GM18867 (cell line): ENCODE results near the gene SKI.
"Not testable (repeated sequence)": the region's sequence is repeated elsewhere in the genome, so short reads cannot be mapped to it uniquely, and the experiment has no call there.

Experiments used
- ATAC-seq: cut with Tn5 transposase; IDR thresholded peaks from one replicate; pipeline ENCODE4 v1.9.1; 2021; ENCODE audit warnings: mild to moderate bottlenecking, moderate library complexity; ENCODE audit not compliant: unreplicated experiment

The SKI gene

DNA sequence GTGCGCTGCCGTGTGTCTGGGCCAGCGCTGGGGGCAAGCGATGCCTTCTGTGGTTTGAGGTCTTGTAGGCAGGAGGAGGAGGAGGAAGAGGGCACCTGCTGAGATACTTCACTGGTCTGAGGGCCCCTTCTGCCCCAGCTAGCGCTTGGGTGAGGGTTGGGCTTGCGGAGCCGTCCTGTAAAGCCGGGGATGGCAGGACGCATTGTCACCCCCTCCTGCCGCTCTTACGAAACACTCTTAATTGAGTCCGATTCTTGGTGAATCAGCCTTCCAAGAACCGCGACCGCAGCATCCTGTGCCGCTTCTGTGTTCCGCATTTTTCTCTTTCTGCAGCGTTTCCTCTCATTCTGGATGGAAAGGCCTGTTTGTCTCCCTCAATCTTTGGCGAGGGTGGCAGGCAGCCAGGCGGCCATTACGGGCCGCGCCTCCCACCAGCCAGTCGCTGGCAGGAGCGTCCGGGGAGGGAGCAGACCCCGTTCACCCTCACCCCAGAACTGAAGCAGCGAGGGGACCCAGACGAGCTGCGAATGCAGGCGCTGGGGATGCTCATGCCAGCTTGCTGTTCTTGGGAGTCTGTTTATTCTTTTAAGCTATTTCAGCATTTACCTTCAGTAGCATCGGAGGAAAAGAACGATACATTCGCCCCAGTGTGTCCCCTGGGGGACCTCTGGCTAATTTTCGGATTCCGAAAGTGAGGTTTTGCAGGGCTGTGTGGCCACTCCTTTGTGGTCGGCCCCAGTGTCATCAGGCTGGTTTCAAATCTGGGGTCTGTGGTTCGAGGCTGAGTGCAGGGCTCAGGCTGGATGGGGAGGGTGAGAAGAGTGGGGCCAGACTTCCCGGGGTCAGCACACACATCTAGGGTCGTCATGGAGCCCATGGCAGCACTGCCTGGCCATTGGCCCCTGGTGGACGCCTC lies 62.7 kb downstream of the SKI start:
- peak; percentile 58 for ATAC-seq

DNA sequence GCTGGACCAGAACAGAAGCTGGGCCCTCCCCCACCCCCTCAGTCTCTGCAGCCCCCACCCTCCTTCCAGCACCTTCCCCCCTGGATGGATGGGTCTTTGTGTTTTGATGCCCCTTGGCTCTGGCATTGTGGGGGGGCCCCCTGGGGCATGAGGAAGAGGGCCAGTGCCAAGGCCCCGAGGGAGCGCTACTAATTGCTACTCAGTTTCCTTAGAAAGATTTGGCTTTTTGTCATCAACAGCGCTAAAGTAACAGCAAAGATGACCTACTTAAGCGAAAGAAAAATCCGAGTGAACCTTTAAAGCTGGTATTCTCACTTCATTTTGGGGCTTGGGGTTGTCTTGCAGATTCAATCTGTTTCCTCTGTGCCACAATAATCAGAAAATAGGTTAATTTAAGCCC lies 63.5 kb downstream of the SKI start:
- no peak for ATAC-seq

DNA sequence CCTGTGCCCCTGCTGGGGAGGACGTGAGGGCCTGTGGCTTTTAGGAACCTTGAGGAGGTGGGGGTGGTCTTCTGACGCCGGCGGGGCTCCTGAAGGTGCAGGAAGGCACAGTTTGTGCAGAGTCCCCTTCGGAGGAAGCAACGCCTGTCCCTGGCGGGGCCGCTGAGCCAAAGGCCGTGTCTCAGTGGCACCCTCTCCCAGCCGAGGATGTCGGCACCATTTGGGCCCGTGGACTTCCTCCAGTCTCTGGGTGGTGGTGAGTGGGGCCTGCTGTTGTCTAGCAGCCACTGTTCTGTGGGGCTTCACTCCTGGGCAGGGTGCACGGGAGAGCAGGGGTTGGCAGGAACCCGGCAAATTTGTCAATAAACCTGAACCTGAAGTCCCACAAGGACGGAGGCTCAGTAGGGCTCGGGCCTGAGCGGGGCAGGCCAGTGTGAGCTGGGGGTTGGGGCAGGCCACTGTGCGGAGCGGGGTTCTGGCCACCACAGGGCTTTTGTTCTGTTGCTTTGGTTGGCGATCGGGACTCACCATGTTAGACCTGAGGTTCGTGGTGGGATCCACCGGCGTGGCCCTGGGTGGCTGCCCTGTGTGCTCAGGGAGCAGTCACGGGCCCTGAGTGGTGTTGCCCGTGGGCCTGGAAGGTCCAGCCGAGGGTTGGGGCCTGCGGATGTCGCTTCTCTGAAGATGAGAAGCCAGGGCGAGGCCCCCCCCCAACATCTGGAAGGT lies 64.8 kb downstream of the SKI start:
- no peak for ATAC-seq

DNA sequence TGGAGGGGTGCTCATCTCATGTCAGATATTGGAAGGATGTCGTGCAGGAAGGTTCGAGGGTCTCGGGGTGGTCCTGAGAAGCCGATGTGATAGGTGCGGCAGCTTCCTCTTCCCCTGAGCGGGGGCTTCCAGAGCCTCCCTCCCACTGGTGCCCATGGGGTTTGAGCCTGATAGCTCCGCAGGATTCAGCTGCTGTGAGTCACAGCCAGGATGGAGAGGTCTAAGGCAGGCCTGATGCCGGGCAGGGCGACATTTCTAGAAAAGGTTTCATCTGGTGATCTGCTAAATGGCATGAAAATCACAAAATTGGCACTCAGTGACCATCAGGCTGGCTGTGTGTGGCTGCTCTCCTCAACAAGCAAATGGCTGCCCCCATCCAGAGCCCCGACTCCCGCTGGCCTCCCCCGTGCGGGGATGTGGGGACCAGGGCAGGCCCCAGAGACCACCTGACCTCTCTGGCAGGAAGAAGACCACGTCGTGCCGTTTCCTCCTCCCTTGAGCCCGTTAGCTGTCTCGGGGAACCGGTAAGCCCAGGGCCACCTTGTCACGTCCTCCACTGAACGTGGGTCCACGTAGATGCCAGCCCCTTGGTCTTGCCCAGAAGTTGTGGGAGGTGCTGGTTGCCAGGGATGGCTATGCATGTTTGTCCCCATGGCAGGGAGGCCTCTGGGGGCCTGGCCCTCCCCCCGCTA lies 66.1 kb downstream of the SKI start:
- ATAC-seq: no peak

DNA sequence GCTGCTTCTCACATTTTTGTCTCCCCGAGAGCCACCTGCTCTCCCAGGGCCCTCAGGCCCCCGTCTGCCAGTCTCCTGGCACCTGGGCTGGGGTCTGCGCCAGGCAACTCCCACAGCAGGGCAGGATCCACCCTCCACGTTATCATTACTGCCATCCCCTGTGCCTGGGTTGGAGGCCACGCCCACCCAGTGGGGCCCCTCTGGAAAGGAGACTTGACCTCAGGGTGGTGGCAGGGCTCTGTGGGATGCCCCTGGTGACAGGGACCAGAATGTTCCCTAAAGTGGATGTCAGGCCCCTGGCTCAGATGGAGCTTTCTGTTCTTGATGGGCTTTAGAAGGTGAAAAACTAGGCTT lies 66.6 kb downstream of the SKI start:
- ATAC-seq: no peak

DNA sequence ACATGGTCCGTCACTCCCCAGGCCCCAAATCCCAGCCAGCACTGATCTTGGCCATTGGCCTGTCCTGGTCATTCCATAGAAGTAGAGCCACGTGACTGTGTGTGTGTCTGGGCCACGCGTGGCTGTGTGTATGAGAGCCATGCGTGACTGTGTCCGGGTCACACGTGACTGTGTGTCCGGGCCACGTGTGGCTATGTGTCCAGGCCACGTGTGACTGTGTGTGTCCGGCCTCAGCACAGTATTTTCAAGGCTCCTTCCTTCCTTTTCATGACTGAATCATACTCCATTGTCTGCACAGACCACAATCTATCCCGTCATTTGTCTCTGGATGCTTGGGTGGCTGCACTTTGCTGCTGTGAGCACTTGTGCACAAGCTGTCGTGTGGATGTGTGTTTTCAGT lies 67.4 kb downstream of the SKI start:
- no peak for ATAC-seq

DNA sequence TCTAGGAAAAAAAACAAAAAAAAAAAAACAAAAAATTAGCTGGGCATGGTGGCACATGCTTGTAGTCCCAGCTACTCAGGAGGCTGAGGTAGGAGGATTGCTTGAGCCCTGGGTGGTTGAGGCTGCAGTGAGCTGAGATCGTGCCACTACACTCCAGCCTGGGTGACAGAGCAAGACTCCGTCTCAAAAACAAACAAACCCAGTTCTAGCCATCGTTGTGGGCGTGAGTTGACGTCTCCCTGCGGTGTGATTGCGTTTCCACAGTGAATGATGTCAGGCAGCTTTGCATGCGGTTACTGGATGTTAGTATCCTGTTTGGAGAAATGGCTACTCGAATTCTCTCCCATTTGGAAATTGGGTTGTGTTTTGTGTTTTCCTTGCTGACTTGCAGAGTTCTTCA lies 68.1 kb downstream of the SKI start:
- not testable (repeated sequence) for ATAC-seq

DNA sequence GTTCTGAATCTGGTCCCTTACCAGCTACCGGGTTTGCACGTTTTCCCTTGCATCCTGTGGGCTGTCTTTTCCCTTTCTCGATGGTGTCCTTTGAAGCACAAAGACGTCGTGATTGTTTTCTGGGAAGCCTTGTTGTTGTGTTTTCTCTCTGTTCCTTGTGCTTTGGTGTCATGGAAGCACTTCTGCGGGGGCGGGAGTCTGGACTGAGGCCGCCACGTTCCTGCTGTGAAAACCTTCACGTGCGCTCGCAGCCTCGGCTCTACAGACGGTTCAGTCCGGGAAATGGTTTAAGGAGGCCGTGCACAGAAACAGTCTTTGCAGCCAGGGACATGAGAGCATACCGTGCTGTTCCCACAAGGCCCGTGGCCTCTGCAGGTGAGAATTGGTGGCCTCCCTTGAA lies 68.5 kb downstream of the SKI start:
- no peak for ATAC-seq

DNA sequence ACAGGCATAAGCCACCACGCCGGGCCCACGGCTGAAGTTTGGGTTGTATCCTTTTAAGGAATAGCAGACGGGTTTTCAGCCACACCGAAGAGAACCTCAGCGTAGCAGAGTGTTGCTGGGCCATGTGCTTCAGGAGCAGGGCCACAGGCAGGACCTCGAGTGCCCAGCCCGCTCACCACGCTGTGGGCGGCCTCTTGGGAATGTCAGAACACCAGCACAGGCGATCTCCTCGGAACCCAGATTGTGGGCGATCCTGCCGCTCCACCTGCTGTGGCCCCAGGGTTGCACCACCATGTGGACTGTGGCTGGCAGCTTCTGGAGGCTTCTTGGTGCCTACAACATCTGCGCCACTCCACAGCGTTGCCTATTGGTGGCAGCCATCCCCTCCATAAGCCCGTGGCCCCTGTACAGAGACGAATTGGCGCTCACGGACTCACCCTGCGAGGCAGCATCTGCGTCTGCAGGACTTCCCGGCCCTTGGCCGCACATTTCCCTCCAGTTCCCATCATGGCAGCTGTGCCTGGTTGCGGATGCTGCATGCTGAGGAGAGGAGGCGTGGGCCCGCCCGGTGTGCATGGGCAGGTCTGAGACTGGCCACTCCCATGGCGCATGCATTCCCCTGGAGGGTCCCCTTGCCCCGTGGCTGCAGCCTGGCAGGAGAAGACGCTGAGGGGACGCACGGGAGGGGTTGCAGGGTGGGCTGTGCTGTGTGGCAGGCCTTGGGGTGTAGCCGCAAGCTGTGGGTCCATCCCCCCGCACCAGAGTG lies 69.3 kb downstream of the SKI start:
- ATAC-seq: no peak

DNA sequence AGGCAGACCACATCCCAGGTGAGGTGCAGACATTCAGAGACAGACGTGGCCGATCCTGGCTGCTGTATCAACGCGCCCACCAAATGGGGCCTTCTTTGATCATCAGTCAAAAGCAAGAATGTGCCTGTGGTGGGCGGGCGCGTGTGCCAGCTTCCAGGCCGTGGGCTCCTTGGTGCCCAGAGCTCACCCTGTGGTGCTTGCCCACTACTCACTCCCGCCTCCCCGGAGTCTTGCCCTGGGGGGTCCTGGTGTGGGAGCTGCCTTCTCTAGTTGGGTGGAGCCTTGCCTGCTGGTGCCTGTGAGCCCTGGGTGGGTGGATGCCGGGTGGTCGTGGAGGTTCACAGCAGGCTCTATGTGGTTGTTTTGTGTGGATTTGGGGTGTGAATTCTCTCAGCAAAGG lies 70.6 kb downstream of the SKI start:
- ATAC-seq: no peak

DNA sequence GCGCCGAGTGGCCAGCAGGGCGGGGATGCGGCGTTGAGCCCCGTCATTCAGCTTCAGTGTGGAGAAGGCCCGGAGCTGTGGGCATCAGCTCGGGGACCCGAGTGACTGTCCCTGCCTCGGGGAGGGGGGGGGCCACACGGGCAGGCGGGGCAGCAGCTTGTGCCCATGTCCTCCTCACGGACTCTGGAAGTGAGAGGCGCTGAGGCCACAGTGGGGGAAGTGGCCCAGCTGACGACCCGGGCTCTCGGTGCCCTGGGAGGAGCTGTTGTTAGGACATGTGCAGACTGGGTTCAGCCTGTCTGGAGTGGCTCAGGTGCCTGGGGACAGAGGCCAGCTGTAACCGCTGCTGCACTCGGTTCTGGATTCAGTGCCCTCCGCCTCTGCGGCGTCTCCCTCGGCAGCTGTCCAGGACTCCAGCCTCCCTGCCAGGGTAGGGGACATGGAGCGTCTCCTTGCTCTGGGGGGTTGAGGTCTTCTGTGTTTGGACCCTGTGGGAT lies 71.1 kb downstream of the SKI start:
- no peak for ATAC-seq

DNA sequence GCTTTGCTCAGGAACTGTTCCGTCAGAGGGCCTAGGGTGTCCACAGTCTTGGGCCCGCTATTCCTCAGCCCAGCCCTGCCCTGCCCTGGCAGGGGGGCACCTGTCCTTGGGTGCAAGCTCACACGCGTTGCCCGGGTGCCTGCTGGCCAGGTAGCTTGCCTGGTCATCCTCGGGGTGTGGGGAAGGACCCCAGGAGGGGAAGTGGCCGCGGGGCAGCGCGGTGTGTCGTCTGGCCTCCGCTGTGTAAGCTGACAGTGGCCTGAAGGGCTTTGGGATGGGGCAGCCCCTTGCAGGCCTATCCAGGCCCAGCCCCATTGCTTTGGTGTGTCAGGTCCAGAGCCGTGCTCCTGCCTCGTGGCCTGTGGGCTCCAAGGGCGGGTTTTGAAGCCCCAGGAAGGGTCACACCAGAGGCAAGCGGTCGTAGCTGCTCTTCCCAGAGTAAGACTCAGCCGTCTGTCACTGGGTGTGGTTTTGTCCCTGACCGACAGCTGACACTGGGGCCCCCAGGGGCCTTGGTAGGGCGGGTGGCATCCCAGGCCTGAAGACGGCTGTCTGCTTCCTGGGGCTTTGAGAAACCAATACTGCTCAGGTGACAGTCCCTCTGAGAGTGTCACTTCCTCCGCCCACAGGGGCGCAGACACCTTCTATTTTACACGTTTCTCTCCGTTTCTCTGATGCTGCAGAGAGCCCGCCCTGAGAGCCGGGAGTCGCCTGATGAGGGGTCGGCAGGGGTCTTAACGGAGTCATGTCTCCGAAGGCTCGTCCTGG lies 72.1 kb downstream of the SKI start:
- peak; percentile 82 for ATAC-seq

DNA sequence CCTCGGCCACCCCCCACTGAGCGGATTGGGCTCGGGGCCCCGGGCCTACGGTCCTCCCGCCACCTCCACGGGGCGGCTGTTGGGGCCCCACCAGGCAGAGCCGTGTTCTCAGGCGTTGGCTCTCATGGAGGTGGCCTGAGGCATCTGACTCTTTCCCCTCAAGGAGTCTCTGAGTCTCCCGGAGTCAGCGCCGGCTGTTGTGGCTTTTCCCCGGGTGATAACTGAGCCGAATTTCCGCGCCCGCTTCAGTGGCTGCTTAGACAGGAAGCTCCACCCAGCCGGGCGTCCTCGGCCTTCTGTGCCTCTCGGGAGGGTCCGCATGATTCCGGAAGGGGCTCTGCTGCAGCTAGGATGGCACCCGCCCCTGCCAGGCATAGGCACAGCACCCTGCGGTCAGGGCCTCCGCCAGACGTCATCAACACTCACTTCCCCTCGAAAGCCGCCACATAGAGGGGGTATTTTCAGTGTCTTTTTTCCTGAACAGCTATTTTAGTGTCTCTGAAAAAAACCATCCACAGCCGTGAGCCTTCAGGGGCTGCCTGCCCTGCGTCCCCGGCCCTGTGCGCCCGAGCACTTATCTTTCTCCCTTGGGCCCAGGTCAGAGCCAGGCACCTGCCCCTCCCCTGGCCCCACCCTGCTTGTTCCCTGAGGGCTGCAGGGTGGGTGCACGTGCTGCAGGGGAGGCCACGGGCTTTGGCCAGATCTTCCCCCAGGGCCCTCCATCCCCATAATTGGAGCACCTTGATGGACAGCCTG lies 72.9 kb downstream of the SKI start:
- peak; percentile 50 for ATAC-seq

DNA sequence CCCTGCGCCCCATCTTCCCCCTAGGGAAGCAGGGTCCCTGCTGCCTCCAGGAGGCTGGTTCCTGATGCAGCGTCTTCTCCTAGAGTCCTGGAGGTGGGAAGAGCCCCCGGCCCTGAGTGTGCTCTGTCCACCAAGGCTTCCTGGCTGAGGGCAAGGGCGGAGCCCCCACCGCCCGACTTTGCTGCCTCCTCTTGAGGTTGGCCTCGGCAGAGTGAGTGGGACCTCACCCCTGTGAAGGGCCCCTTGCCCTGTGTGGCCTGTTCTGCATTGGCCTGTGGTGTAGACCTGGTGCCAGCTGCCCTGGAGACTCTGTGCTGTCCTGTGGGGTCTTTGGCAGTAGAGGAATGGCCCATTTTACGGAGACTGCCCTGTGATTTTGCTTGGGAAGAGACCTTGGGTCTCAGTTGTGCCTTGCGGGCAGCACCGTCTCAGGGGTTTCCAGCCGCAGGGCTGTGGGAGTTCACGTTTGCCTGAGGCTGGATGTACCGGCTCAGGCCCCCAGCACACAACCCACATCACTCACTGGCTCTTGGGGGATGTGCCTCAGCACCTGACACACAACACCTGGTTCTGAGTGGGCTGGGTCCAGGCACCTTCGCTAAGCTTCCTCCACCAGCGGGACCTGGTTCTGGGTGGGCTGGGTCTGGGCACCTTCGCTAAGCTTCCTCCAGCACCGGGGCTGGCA lies 73.6 kb downstream of the SKI start:
- no peak for ATAC-seq

DNA sequence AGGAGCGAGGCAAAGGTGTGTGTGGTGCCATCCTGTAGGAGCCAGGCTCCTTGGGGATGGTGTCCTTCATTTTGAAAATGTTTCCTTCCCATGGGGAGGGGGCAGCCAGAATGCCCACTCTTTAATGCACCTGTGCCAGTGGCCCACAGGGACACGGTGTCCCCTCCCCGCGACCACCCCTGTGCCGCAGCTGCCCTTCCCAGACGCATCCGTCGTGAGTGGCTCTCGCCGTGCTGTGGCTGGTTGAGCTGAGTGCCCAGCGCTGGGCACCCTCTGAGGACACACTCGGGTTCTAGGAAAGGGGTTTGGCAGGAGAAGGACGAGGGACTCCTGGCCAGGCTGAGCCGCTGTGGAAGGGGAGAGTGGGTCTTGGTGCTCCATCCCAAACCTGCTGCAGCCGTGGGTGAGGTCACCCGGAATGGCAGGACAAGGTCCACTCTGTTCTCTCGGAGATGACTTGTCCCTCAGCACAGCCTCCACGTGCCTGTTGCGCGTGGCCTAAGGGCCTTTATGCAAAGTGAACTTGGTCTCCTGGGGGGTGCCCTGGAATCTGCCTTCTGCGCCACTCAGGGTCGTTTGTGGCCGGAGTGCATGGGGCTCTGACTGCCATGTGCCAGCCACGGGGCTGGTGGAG lies 74.3 kb downstream of the SKI start:
- ATAC-seq: no peak

DNA sequence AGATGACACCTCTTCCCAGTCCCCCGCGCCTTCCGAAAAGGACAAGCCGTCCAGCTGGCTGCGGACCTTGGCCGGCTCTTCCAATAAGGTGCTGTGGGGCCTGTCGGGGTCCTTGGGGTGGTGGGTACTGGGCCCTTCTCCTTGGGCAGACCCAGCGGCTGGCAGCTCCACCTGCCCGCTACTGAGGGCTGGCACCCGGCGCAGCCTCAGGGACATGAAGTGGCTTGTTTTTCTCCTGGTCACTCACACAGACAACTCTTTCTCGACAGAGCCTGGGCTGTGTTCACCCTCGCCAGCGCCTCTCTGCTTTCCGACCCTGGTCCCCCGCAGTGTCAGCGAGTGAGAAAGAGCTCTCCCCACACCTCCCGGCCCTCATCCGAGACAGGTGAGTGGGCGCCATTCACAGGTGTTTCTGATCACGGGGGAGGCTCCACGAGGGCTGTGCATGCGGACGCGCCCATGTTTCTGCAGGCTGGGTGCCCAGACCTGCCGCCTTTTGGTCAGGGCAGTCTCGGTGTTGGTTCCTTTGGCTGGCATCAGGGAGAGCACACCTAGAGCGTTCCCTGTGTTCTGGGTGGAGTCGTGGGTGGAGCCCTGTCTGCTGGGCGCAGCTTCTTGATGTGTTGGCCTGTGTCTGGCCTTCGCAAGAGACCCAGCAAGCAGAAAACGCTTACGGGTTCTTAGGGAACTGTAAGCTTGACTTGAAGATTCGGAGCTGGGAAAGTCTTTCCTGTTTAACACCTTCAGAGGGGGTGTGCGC lies 75.1 kb downstream of the SKI start:
- no peak for ATAC-seq

DNA sequence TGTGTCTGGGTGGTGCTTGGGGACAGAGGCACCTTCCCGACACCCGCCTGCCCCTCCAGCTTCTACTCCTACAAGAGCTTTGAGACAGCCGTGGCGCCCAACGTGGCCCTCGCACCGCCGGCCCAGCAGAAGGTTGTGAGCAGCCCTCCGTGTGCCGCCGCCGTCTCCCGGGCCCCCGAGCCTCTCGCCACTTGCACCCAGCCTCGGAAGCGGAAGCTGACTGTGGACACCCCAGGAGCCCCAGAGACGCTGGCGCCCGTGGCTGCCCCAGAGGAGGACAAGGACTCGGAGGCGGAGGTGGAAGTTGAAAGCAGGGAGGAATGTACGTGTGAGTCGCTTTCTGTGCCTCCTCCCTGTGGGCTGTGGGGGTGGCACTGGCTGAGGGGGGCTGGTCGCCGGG lies 75.7 kb downstream of the SKI start:
- ATAC-seq: no peak

DNA sequence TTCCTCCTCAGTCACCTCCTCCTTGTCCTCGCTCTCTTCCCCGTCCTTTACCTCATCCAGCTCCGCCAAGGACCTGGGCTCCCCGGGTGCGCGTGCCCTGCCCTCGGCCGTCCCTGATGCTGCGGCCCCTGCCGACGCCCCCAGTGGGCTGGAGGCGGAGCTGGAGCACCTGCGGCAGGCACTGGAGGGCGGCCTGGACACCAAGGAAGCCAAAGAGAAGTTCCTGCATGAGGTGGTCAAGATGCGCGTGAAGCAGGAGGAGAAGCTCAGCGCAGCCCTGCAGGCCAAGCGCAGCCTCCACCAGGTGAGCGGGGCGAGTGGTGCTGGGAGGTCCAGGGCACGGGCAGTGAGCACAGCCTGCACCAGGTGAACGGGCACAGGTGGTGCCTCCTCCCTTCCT lies 76.2 kb downstream of the SKI start:
- ATAC-seq: no peak
